HT1080 (cell line): ENCODE measurements around the gene SRPK3. TPM values are rescaled to one million over a fixed set of nuclear protein-coding genes. Genes with fewer than 3 reads are reported as not detected.
"Not testable (repeated sequence)": the region's sequence is repeated elsewhere in the genome, so short reads cannot be mapped to it uniquely, and the experiment has no call there.

ENCODE experiments used
- DNase-seq: peaks from one replicate; pipeline ENCODE4 v3.0.0-alpha.2; 2015; ENCODE audit warnings: low read depth
- total RNA-seq: library from RNA; depleted of rRNA; stranded (reverse); fragments of >200 nt; shearing (Covaris generic); gene quantifications from 2 replicates; pipeline ENCODE4 v1.2.3, GENCODE V29; 2014

The SRPK3 gene
- total RNA-seq, 1 experiment from 2014 or later = not detected

DNA sequence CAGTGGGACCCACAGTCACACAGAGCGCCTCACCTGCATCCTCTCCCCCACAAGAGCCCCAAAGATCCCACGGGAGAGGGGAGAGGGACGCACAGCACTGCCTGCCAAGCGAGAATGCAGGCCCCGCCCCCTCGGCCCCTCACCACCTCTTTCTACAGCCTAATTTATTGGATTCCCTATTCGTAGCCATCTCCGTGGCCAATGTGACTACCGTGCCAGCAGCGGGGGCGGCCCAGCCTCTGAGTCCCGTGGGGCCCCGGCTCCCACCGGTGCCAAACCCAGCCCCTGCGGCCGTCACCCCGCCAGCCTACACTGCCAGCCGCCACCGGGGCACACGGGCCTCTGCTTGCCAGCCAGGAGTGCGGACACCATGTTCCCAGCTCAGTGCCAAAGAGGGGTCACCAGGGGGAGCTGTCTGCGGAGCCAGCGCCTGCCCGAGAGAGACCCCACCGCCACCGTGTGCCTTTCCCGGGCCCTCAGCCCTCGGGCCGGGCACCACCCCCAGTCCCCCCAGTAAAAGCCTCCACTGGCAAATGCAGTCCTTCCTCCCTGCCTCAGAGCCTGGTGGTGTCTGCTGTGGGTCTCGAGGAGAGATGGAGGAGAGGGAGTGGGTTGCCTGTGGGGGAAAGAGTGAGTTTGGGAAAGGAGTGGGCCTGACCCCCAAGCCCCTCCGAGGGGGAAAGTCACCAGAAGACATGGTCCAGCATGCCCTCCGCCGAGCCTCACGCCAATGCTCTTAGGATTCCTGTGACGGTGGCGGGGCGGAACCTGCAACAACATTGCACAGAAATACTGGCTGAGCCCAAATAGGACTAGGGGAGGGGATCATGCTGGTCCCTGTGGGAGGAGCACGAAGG is 36.4 kb upstream of the SRPK3 start:
- DNase-seq = no peak

DNA sequence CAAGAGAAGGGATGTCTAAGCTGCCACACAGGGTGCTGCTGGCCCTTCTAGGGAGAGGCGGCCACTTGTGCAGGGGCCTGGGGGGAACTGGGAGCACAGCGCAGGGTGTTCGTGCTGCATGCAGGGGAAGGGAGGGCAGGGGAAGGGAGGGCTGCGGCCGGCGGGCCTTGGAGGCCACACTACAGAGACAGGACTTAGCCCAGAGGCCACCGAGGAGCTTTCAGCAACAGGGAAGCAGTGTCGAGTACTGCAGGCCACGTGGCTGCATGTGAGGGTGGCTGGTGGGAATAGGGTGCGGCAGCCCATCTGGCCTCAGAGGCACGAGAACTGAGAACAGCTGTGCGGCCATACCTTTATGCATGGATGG is 35.8 kb upstream of the SRPK3 start:
- not testable (repeated sequence) for DNase-seq

DNA sequence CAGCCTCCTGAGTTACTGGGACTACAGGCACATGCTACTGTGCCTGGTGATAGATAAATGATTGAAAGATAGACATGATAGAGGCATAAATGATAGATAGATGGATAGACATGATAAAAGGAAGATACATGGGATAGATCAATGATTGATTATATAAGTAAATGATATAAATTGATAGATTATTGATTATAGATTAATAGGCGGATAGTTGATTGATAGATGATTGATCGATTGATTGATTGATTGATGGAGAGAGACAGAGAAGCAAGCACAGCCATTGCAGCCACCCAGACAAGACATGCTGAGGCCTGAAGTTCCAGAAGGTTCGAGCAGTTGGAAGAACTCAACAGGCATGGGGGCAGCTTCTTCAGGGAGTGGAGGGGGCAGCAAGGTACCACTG is 34.5 kb upstream of the SRPK3 start:
- DNase-seq = no peak

DNA sequence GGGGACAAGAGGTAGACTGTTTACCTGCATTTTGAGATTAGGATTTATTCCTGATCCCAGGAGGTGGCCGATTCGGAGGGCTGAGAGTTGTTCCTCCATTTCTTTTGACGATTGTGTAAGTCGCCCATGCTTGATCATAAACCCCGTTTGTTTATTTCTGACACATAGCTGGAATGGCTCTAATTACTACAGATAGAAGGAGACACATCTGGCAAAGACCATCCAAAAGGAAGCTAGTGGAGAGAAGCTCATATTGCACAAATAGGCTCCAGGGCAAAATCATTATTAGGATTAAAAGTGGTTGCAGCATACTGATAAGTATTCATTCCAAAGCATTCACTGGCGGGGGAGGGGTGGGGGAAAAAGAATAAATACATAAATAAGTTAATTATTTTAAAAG is 33.9 kb upstream of the SRPK3 start:
- DNase-seq = not testable (repeated sequence)

DNA sequence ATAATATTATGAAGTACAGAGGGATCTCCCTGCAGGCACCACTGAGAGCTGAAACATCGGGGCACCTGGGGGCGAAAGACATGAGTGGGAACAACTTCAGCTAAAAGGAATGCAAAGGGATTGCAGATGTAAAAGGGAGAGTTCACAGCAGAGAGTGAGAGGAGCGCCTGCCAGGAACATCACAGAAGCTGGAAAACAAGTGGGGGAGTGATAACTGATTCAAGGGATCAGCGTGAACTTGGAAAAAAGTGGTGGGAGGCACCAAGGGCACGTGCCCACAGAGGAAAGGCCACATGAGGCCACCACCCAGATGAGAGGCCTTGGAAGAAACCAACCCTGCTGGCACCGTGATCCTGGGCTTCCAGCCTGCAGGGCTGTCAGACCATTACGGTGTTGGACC is 31.8 kb upstream of the SRPK3 start:
- DNase-seq = not testable (repeated sequence)

DNA sequence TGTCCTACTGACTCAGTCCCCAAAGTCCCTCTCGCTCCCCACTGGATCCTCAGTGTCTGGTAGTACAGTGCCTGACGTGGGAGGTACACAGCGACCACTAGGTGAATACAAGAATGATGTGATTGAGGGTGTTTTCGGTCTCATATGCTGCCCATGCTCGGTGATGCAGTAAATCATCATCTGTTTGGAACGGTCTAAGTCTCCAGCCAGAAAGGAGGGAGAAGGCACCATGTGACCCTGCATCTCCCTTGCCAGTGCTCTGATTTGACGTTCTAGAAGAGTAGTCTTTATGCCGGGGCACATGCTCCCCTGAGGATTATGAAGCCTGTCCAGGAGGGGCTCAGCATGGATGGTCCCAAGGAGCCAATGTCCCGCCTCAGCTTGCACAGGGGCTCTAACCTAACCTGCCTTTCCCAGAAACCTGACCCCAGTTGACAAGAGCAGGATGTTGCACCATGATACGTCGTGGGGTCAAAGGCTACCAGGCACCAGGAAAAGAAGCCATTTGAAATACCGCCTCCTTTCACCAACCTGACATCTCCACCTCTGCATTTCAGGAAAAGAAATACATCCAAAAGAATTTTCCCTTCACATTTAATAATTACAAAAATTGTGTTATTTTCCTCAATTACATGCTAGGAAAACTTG is 30.6 kb upstream of the SRPK3 start:
- no peak for DNase-seq

DNA sequence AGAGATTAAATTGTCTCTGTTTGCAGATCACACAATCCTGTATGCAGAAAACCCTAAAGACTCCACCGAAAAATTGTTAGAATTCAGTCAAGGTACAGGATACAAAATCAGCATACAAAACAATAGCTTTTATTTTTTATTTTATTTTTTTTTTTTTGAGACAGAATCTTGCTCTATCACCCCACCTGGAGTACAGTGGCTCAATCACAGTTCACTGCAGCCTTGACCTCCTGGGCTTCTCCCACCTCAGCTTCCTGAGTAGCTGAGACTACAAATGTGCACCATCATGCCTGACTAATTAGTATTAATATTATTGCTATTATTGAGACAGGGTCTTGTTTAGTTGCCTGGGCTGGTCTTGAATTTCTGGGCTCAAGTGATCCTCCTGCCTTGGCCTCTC is 25.7 kb upstream of the SRPK3 start:
- DNase-seq = no peak

DNA sequence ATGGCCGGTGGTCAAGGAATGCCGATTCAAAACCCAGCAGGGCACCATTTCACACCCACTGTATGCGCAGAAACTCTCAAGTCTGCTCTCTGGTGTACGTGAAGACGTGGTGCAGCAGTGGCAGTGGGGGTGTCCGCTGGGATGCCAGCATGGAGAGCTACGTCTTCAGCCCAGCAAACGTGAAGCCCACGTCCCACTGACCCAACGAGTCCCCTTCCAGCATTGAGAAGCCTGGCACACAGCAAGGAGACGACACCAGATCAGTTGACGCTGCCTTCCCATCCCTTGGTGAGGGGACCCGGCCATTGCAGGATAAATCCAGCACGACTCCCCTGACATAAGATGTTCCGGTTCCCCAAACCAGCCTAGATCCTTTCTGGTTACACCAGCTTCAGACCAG is 19.0 kb upstream of the SRPK3 start:
- no peak for DNase-seq

DNA sequence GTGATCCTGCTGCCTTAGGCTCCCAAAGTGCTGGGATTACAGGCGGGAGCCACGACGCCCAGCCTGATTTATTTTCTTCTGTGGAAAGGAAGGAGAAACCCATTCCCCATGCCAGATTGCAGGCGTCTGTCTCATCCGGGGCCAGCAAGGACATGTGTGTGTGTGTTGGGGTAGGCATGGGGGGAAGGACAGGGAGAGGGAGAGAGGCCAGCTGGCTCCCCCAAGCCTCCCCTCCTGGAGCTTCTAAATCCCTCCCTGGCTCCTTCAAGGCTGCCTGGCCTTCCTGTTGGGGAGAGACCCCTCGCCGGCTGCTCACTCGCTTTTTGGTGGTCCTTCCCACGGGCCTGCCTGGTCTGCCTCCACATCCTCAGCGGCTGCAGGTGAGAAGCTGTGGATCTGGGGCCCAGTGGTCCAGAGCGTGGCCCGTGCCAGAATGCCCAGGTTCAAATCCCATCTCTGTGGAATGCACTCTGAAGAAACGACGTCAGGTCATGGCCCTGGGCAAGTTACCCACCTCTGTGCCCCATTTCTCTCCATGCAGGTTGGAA is 18.1 kb upstream of the SRPK3 start:
- DNase-seq = no peak

DNA sequence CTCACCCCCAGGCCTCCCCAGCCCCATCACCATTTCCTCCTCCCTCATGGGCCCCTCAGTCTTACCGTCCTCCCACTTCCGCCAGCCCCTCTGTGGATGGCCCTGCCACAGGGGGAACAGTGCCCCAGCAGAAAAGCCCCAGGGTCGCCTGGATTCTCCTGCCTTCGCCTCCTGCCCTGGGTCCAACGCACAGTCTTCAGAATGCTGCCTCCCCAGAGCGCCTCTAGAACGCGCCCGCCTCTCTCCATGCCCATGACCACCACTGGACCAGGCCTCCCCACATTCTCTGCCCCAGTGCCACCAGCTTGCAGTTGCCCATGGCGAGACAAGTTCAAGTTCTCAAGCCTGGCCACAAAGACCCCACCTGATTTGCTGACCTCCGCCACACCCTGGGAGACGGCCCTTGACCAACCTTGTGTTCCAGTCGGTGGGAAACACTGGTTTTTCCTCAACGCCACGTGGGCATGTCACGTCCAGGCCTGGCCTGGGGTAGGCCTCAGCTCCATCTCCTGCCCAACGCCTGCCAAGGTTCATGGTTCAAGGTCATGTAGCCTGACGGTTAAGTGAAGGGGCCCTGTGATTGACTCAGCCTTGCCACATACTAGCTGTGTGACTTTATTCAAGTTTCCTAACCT is 17.4 kb upstream of the SRPK3 start:
- DNase-seq = no peak

DNA sequence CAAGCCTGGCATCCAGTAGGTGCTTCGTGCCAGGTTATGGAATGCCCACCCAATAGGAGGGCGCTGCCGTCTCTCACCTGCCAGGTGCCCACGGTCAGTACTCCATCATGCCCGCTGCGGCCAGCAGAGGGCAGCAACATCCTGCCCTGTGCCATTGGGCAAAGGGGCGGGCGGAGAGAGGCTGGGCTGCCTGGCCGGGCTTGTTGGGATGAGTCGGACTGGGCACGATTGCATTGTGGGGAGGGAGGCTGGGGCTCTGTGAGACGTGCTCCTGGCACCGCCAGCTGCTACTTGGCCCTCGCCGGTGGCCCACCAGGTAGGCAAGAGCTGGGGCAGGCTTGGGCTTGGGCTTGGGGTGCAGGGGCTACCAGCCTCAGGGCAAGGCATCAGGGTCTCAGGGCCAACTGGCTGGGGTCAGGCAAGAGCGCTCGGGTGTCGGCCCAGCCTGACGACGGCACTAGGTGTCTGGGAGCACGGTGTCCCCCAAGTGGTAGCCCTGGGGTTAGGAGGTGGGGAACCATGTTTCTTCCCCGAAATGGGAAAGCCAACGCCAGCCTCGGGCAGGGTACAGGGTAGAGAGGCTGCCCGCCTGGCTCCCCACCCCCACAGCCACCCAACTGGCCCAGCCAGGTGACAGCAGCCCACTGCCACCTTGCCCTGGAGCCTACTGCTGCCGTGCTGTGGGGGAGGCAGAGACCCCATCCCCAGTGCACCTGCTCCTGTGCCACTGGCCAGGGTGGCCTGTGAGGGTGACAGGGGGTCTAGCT is 16.7 kb upstream of the SRPK3 start, which contains the start of gene PLXNB3:
PLXNB3 (plus strand) TSS at position 261 of the 767 bp plus-strand sequence. CDS start 1,287 bp downstream, outside the sequence.
- peak; percentile 69 for DNase-seq

DNA sequence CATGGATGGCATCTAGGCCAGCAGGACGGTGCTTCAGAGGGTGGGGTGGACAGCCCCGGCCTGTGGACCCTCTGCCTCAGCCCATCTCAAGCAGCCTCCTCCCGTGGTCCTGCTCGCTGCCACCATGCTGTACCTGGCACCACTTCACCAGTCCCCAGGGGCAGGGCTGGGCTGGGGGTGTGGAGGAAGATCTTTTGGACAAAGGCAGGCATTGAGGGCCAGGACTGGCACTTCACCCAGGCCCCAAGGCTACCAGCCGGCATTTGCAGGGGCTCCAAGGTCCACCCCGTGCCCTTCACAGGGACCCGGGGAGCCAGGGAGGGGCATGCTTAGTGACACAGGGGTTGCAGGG is 16.1 kb upstream of the SRPK3 start:
- no peak for DNase-seq

DNA sequence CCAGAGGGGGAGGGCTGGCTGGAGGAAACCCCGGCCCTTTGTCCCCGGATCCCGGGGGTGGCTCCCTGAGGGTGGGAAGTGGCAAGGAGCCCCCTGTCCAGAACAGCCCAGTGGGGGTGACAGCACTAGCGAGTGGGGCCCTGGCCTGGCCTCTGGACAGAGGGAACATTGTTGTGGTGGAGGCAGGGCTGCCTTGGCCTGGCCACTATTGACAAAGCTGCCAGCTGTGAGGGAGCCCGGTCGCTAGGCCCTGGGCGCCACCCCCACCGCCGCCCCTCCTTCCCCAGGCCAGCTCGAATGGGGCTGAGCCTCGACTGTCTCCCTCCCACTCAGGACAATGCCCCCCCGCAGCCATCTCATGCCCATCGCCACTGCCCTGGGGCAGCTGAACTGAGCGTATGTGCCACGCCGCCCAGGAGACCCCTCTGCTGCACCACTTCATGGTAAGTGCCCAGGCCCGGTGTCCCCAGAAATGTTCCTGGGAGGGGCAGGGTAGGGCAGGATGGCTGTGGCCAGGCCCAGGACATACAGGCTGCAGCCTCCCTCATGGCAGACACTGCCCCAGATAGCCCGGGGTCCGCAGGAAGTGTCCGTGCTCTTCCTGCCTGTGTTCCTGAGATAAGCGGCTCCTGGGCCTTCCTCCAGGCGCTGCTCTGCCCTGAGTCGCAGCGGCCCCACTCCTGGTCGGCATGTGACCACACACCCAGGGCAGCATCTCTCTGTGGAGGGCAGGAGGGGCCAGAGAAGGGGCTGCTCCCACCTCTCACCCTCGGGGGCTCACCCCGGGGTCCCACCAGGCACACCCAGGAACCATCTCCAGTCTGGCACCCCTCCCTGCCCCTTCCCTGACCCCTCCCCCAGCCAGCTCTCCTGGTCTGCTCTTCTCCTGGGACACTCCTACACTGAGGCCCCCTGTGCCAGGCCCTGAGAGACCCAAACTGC is 15.4 kb upstream of the SRPK3 start:
- DNase-seq = peak; percentile 23

DNA sequence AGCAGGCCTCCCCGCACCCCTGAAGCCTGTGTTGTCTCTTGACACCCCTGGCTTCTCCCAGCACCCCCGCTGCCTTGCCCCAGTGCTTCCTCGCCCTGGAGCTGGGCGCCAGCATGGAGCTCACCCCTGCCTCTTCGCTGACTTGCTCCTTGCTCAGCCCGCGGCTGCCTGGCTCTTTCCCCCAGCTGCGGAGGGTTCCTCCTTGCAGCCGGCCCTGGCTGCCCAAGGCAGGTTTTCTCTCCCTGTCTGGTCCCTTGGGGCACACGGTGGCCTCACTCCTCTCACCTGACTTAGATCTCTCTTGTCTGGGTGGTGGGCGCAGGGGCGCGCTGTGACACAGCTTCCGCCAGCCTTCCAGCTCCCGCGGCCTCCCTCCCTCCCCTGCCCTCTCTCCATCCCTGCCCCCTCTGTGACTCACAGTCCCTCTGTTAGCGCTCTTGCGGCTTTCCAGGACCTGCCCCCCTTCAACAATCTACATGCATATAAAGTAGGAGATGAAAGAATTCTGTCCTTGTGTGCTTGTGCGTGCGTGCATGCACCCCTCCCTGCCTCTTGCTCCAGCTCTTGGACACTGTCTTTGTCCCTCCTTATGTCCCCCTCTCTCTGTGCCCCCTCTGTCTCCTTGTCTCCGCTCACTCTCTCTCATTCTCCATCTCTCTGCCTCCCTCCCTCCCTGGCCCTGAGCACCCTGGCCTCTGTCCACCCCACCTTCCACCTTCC is 14.6 kb upstream of the SRPK3 start:
- DNase-seq = peak; percentile 77

DNA sequence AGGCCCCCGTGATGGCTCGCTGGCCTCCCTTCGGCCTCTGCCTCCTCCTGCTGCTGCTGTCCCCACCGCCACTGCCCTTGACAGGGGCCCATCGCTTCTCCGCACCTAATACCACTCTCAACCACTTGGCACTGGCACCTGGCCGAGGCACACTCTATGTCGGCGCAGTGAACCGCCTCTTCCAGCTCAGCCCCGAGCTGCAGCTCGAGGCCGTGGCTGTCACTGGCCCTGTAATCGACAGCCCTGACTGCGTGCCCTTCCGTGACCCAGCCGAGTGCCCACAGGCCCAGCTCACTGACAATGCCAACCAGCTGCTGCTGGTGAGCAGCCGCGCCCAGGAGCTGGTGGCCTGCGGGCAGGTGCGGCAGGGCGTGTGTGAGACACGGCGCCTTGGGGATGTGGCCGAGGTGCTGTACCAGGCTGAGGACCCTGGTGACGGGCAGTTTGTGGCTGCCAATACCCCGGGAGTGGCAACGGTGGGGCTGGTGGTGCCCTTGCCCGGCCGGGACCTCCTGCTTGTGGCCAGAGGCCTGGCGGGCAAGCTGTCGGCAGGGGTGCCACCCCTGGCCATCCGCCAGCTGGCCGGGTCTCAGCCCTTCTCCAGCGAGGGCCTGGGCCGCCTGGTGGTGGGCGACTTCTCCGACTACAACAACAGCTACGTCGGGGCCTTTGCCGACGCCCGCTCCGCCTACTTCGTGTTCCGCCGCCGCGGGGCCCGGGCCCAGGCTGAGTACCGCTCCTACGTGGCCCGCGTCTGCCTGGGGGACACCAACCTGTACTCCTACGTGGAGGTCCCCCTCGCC is 13.8 kb upstream of the SRPK3 start:
- no peak for DNase-seq

DNA sequence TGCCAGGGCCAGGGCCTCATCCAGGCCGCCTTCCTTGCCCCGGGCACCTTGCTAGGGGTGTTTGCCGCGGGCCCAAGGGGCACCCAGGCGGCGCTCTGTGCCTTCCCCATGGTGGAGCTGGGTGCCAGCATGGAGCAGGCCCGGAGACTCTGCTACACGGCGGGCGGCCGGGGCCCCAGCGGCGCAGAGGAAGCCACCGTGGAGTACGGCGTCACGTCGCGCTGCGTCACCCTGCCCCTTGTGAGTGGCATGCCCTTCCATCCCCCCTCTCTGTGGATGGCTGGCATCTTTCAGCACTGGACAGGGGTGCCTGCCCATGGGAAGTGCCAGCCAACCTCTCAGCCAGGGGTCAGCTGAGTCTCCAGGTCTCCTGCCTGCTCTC is 13.2 kb upstream of the SRPK3 start:
- DNase-seq = no peak

DNA sequence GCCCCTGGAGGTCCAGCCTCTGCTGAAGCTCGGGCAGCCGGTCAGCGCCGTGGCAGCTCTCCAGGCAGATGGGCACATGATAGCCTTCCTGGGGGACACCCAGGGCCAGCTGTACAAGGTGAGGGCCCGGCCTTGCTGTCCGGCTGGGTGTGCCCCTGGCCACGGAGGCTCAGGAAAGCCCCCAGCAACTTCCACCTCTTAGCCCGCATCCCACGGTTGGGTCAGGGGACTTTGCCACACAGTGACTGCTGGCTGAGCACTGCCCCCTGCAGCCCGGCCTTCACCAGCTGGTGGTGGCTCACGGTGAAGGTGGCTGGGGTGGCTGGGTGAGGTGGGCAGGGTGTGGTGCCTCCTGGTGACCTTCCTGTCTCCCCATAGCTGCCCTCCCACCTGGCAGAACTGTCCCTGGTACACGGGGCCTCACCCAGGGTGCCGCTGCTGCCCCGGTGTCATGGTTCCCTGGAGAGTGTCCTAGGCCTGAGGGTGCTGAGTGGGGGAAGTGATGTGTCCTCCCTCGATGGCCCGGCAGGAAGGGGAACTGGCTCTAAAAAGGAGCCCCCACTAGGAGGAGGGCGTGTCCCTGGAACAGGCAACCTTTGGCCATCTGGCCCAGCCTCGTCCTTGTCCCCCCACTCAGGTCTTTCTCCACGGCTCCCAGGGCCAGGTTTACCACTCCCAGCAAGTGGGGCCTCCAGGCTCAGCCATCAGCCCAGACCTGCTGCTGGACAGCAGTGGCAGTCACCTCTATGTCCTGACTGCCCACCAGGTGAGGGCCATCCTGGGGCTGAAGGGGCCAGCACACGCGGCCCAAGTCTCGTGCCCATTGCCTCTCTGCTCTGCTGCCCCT is 12.3 kb upstream of the SRPK3 start:
- no peak for DNase-seq
